HG03442 (cell line): ENCODE results near the gene KLHL26.

Source experiments
- ATAC-seq: cut with Tn5 transposase; IDR thresholded peaks from one replicate; pipeline ENCODE4 v1.9.1; 2021; ENCODE audit warnings: mild to moderate bottlenecking, moderate library complexity; ENCODE audit not compliant: unreplicated experiment

KLHL26 gene

GRCh38 chr19:18612772-18613588, 23.8 kb upstream of the KLHL26 start, which contains the start of gene TMEM59L:
Gene TMEM59L, plus strand, starts transcription at chr19:18612870. Its CDS starts 89 bp downstream, at chr19:18612959.
- no peak for ATAC-seq

- no peak for ATAC-seq
Measured at GRCh38 chr19:18613589-18614234, 23.1 kb upstream of the KLHL26 start.

GRCh38 chr19:18616023-18616422, 20.8 kb upstream of the KLHL26 start:
- no peak for ATAC-seq

- no peak for ATAC-seq
Measured at GRCh38 chr19:18617562-18617961, 19.3 kb upstream of the KLHL26 start.

- ATAC-seq, result no peak
Measured at GRCh38 chr19:18618236-18618635, 18.6 kb upstream of the KLHL26 start.

- no peak for ATAC-seq
Measured at GRCh38 chr19:18620311-18620710, 16.5 kb upstream of the KLHL26 start.

GRCh38 chr19:18620902-18621301, 15.9 kb upstream of the KLHL26 start:
- no peak for ATAC-seq

GRCh38 chr19:18626906-18627305, 9.9 kb upstream of the KLHL26 start:
- ATAC-seq, result no peak

GRCh38 chr19:18629166-18630088, 7.4 kb upstream of the KLHL26 start:
- no peak for ATAC-seq

GRCh38 chr19:18633321-18633720, 3.5 kb upstream of the KLHL26 start:
- ATAC-seq, result no peak

GRCh38 chr19:18634612-18635297, 2.1 kb upstream of the KLHL26 start:
- ATAC-seq, result no peak

- ATAC-seq, result no peak
Measured at GRCh38 chr19:18635831-18636182, 1.0 kb upstream of the KLHL26 start.

GRCh38 chr19:18636183-18636968, 452 bp upstream of the KLHL26 start:
- ATAC-seq, result peak; percentile 87

- ATAC-seq, result no peak
Measured at GRCh38 chr19:18637673-18638630, 1.1 kb downstream of the KLHL26 start.

- ATAC-seq, result no peak
Measured at GRCh38 chr19:18639706-18640243, 2.9 kb downstream of the KLHL26 start.

- no peak for ATAC-seq
Measured at GRCh38 chr19:18644196-18645034, 7.6 kb downstream of the KLHL26 start.

- no peak for ATAC-seq
Measured at GRCh38 chr19:18645035-18645511, 8.2 kb downstream of the KLHL26 start.
